HepG2 (cell line): ENCODE data around the gene RBM6. TPM values are rescaled to one million over a fixed set of nuclear protein-coding genes. Genes with fewer than 3 reads are reported as not detected.

Source experiments
- ATAD3A ChIP-seq: sonication (generic); formaldehyde crosslinking; IDR thresholded peaks from 2 replicates; pipeline ENCODE4 v1.4.0; 2020; ENCODE audit warnings: missing genetic modification reagents
- BHLHE40 ChIP-seq: IDR thresholded peaks from 2 replicates; pipeline ENCODE4 v1.6.1; 2011; ENCODE audit warnings: low read length, improper control_type of control experiment
- DBP ChIP-seq: sonication (generic); formaldehyde crosslinking; IDR thresholded peaks from 2 replicates; pipeline ENCODE4 v1.4.0; 2020; ENCODE audit warnings: missing genetic modification reagents; ENCODE audit errors: not compliant biosample characterization
- IRF1 ChIP-seq: sonication (generic); formaldehyde crosslinking; IDR thresholded peaks from 2 replicates; pipeline ENCODE4 v1.4.0; 2020; ENCODE audit warnings: low read depth, mild to moderate bottlenecking, missing genetic modification reagents
- MED1 ChIP-seq: sonication (generic); formaldehyde crosslinking; IDR thresholded peaks from 2 replicates; pipeline ENCODE4 v1.4.0; 2020; ENCODE audit warnings: missing genetic modification reagents
- PAXIP1 ChIP-seq: sonication (generic); formaldehyde crosslinking; conservative IDR thresholded peaks from 2 replicates; pipeline ENCODE4 v1.4.0; 2020; ENCODE audit warnings: mild to moderate bottlenecking, missing genetic modification reagents, moderate library complexity
- POGZ ChIP-seq: sonication (generic); formaldehyde crosslinking; IDR thresholded peaks from 2 replicates; pipeline ENCODE4 v1.4.0; 2020; ENCODE audit warnings: mild to moderate bottlenecking, missing genetic modification reagents
- PRDM10 ChIP-seq: sonication (generic); formaldehyde crosslinking; IDR thresholded peaks from 2 replicates; pipeline ENCODE4 v1.4.0; 2020; ENCODE audit warnings: low read depth, missing genetic modification reagents
- RFX5 ChIP-seq: IDR thresholded peaks from 2 replicates; pipeline ENCODE4 v1.6.1; 2011; ENCODE audit warnings: low read depth, low read length, improper control_type of control experiment
- ZNF3 ChIP-seq: IDR thresholded peaks from 2 replicates; pipeline ENCODE4 v1.7.0; 2017; ENCODE audit warnings: inconsistent platforms
- ZNF337 ChIP-seq: sonication (generic); formaldehyde crosslinking; IDR thresholded peaks from 2 replicates; pipeline ENCODE4 v1.5.1; 2020; ENCODE audit warnings: missing genetic modification reagents, low read depth, mild to moderate bottlenecking, borderline replicate concordance
- ZNF451 ChIP-seq: sonication (generic); formaldehyde crosslinking; IDR thresholded peaks from 2 replicates; pipeline ENCODE4 v1.5.0; 2020; ENCODE audit warnings: mild to moderate bottlenecking, missing genetic modification reagents
- ZNF652 ChIP-seq: IDR thresholded peaks from 2 replicates; pipeline ENCODE4 v1.6.1; 2016; ENCODE audit warnings: low read depth, borderline replicate concordance
- ZNF788 ChIP-seq: sonication (generic); formaldehyde crosslinking; IDR thresholded peaks from 2 replicates; pipeline ENCODE4 v1.5.0; 2020; ENCODE audit warnings: mild to moderate bottlenecking, missing genetic modification reagents, borderline replicate concordance
- ZNF879 ChIP-seq: sonication (generic); formaldehyde crosslinking; IDR thresholded peaks from 2 replicates; pipeline ENCODE4 v1.8.1; 2023; ENCODE audit warnings: missing genetic modification reagents
- polyA plus RNA-seq, 8 experiments: library from polyadenylated mRNA; depleted of rRNA in 3 of 8; stranded (reverse) in 7 of 8; unstranded in 1 of 8; fragments of >200 nt; fragmentation: Illumina TruSeq in 4 of 8; extraction: Trizol in 4 of 8; gene quantifications; 2 replicates each; pipeline versions ENCODE4 v1.2.1 to v1.2.3, GENCODE V29; 2011 to 2016; ENCODE audit warnings: low read depth in 4 of 8, missing spikeins in 1 of 8, mixed read lengths in 1 of 8; ENCODE audit not compliant: insufficient read depth in 1 of 8
- total RNA-seq, 5 experiments: library from RNA; depleted of rRNA; stranded (reverse); fragments of >200 nt; fragmentation: Illumina TruSeq; extraction: Trizol; gene quantifications; 2 replicates each; pipeline ENCODE4 v1.2.3, GENCODE V29; 2016; ENCODE audit warnings: low read depth in 1 of 5

The RBM6 gene
- total and polyA plus RNA-seq, 2 of the 13 experiments (the other 11 are each of a cell fraction or from before 2014, with no cell fraction given), result 72.7 to 86.1 TPM

- TF ChIP-seq DBP (no peak), PRDM10 (CRISPR knock-in tag) (peak; percentile 58; the same call in 1 of the 2 replicates), IRF1 (CRISPR knock-in tag) (no peak), POGZ (CRISPR knock-in tag) (peak; percentile 44; the same call in 1 of the 2 replicates), MED1 (CRISPR knock-in tag) (peak; percentile 75; the same call in 1 of the 2 replicates), RFX5 (no peak), PAXIP1 (CRISPR knock-in tag) (peak; percentile 79), BHLHE40 (no peak), ZNF451 (CRISPR knock-in tag) (no peak), ZNF3 (no peak), ZNF879 (CRISPR knock-in tag) (no peak), ATAD3A (CRISPR knock-in tag) (no peak), ZNF337 (CRISPR knock-in tag) (peak; percentile 46; the same call in 1 of the 2 replicates), ZNF788 (peak; percentile 70; the same call in 1 of the 2 replicates), ZNF652 (CRISPR knock-in tag) (no peak)
Observed at GRCh38 chr3:49929291-49930167, 10.4 kb upstream of the RBM6 start, which contains the start of gene MON1A (continued).
